Endothelial cell of umbilical vein (primary cell): ENCODE results near the gene PPP4R1. TPM values are rescaled to one million over a fixed set of nuclear protein-coding genes. Genes with fewer than 3 reads are reported as not detected.

Source experiments
- BruUV-seq: library from RNA; stranded (reverse); fragments of 400-500 nt; replicated peaks from 2 replicates; lab custom pipeline; 2021; lab: Mats Ljungman, UMichigan
- CTCF ChIA-PET: fragments of 300-600, 350-600 bp; sonication (Branson Sonifier 250); formaldehyde crosslinking; loops from one replicate; lab custom pipeline; 2021; ENCODE audit warnings: antibody characterized with exemption, inconsistent platforms; lab: Charles Lee
- POLR2A ChIA-PET: fragments of 300-600, 350-600 bp; sonication (Branson Sonifier 250); formaldehyde crosslinking; loops from one replicate; lab custom pipeline; 2021; ENCODE audit warnings: antibody characterized with exemption, inconsistent platforms; lab: Charles Lee
- DNase-seq: peaks from one replicate; pipeline ENCODE4 v3.0.0-alpha.2; 2011; ENCODE audit warnings: low read depth, low spot score
- FAIRE-seq: peaks from 2 replicates; lab custom pipeline; 2011; peaks lifted over from hg19 to GRCh38; lab: Jason Lieb, UNC
- H2AFZ ChIP-seq: 2 replicates; pipeline ENCODE4 v1.6.0; 2012; ENCODE audit warnings: low read depth, low read length, control low read depth, inconsistent platforms
- H3K27ac ChIP-seq: 2 replicates; pipeline ENCODE4 v1.5.1; 2011; ENCODE audit warnings: low read depth, mild to moderate bottlenecking, control low read depth, low read length, moderate library complexity; ENCODE audit not compliant: insufficient read depth
- H3K27me3 ChIP-seq, 2 experiments: 2 replicates each; pipeline versions ENCODE4 v1.6.0 to v1.6.1; 2011; ENCODE audit warnings: low read length in 2 of 2, mixed read lengths in 1 of 2; ENCODE audit not compliant: control insufficient read depth in 2 of 2, insufficient read depth in 2 of 2
- H3K36me3 ChIP-seq, 2 experiments: 2 replicates in 1 of 2; 3 replicates in 1 of 2; pipeline ENCODE4 v1.5.1; 2011; ENCODE audit warnings: low read length in 2 of 2, mild to moderate bottlenecking in 1 of 2, moderate library complexity in 1 of 2; ENCODE audit not compliant: control insufficient read depth in 2 of 2, insufficient read depth in 2 of 2; ENCODE audit errors: extremely low read depth in 1 of 2
- H3K4me1 ChIP-seq: 3 replicates; pipeline ENCODE4 v1.5.1; 2011; ENCODE audit warnings: mild to moderate bottlenecking, low read length; ENCODE audit not compliant: control insufficient read depth, insufficient read depth; ENCODE audit errors: extremely low read depth
- H3K4me2 ChIP-seq: 2 replicates; pipeline ENCODE4 v1.6.1; 2011; ENCODE audit warnings: low read length, control low read depth, mixed read lengths; ENCODE audit not compliant: insufficient read depth
- H3K4me3 ChIP-seq, 3 experiments: fragments of 200-600 bp in 1 of 3; sonication (generic), shearing (Covaris generic) in 1 of 3; replicated peaks in 1 of 3; 2 replicates each; pipeline ENCODE4 v1.5.1; 2011 to 2016; ENCODE audit warnings: control low read depth in 3 of 3, low read length in 3 of 3, mild to moderate bottlenecking in 2 of 3, inconsistent platforms in 1 of 3, low read depth in 1 of 3, moderate library complexity in 1 of 3; ENCODE audit not compliant: insufficient read depth in 1 of 3
- H3K79me2 ChIP-seq: 2 replicates; pipeline ENCODE4 v1.6.0; 2012; ENCODE audit warnings: low read length, inconsistent platforms; ENCODE audit not compliant: control insufficient read depth, insufficient read depth
- H3K9ac ChIP-seq: replicated peaks from 2 replicates; pipeline ENCODE3; 2011; ENCODE audit warnings: low read length, control low read depth; ENCODE audit not compliant: insufficient read depth; ENCODE audit errors: extremely low read depth
- H3K9me1 ChIP-seq: replicated peaks from 3 replicates; pipeline ENCODE4 v1.6.0; 2011; ENCODE audit warnings: mild to moderate bottlenecking, low read length; ENCODE audit not compliant: control insufficient read depth, insufficient read depth; ENCODE audit errors: extremely low read depth
- H3K9me3 ChIP-seq: replicated peaks from 2 replicates; pipeline ENCODE4 v1.5.1; 2012; ENCODE audit warnings: low read length, inconsistent platforms; ENCODE audit not compliant: control insufficient read depth, insufficient read depth
- H4K20me1 ChIP-seq: replicated peaks from 2 replicates; pipeline ENCODE3; 2011; ENCODE audit warnings: mild to moderate bottlenecking, low read length; ENCODE audit not compliant: control insufficient read depth, insufficient read depth; ENCODE audit errors: extremely low read depth
- CTCF ChIP-seq, 2 donors: IDR thresholded peaks; 1 replicate in 1 of 2; 2 replicates in 1 of 2; pipeline ENCODE4 v1.5.1; 2011; ENCODE audit warnings: low read length in 2 of 2, mild to moderate bottlenecking in 2 of 2, moderate library complexity in 2 of 2, control low read depth in 1 of 2, inconsistent platforms in 1 of 2, low read depth in 1 of 2; ENCODE audit not compliant: insufficient read depth in 1 of 2; ENCODE audit errors: extremely low read depth in 1 of 2
- EZH2 ChIP-seq: IDR thresholded peaks from 2 replicates; pipeline ENCODE4 v1.6.1; 2012; ENCODE audit warnings: borderline replicate concordance, low read depth, mild to moderate bottlenecking, moderate library complexity, low read length, inconsistent platforms; ENCODE audit not compliant: severe bottlenecking
- FOS ChIP-seq: IDR thresholded peaks from 2 replicates; pipeline ENCODE4 v1.6.1; 2011; ENCODE audit warnings: mild to moderate bottlenecking, low read length, moderate library complexity, borderline replicate concordance; ENCODE audit not compliant: insufficient read depth
- GATA2 ChIP-seq: IDR thresholded peaks from 2 replicates; pipeline ENCODE4 v1.7.0; 2011; ENCODE audit warnings: low read depth, mild to moderate bottlenecking, moderate library complexity, mixed read lengths, low read length; ENCODE audit not compliant: insufficient read length, insufficient read depth
- JUN ChIP-seq: IDR thresholded peaks from 2 replicates; pipeline ENCODE4 v1.6.1; 2011; ENCODE audit warnings: borderline replicate concordance, low read depth; ENCODE audit not compliant: insufficient read length, insufficient read depth
- MAX ChIP-seq: IDR thresholded peaks from 2 replicates; pipeline ENCODE4 v1.6.1; 2011; ENCODE audit not compliant: insufficient read depth, insufficient read length
- MYC ChIP-seq: IDR thresholded peaks from one replicate; pipeline ENCODE4 v1.6.1; 2011; ENCODE audit warnings: mild to moderate bottlenecking, low read depth, low read length
- POLR2A ChIP-seq: IDR thresholded peaks from 2 replicates; pipeline ENCODE4 v1.6.1; 2012; ENCODE audit warnings: low read depth, mild to moderate bottlenecking, control low read depth, low read length
- POLR2AphosphoS5 ChIP-seq: IDR thresholded peaks from 2 replicates; pipeline ENCODE4 v1.6.1; 2012; ENCODE audit warnings: low read depth, mild to moderate bottlenecking, control low read depth, low read length, moderate library complexity; ENCODE audit not compliant: insufficient read depth
- dilution Hi-C: fragments of 300-500 bp; cut with MboI; formaldehyde crosslinking; loops from one replicate; pipeline ENCODE4 v1.15.0; 2019; ENCODE audit warnings: low sequenced_read_pairs; ENCODE audit not compliant: extremely low pct_ligation_motif_present
- intact Hi-C: fragments of 100-400 bp; cut with micrococcal nuclease; formaldehyde crosslinking; loops from one replicate; pipeline ENCODE4 v1.10.0; 2022
- polyA plus RNA-seq, 4 experiments: library from polyadenylated mRNA; depleted of rRNA in 3 of 4; stranded (reverse) in 3 of 4; unstranded in 1 of 4; fragments of >200 nt; gene quantifications; 2 replicates each; pipeline versions ENCODE4 v1.2.1 to v1.2.3, GENCODE V29; 2011 to 2012; ENCODE audit warnings: missing spikeins in 1 of 4
- total RNA-seq: library from RNA; stranded (reverse); gene quantifications from 2 replicates; pipeline ENCODE4 v1.2.3, GENCODE V29; 2021

The PPP4R1 gene
- total and polyA plus RNA-seq, 2 donors (not counting 3 experiments of a cell fraction or from before 2014, with no cell fraction given), result 138 to 152 TPM

GRCh38 chr18:9613550-9614400 lies 584 bp downstream of the PPP4R1 start:
- Histone ChIP-seq H3K4me2 (peak overlapping the region; percentile 98), H3K9ac (peak overlapping the region; percentile 97), H3K79me2 (peaks cover 63% of the 10 kb centered on the region), H4K20me1 (peaks cover 7% of the 10 kb centered on the region), H3K4me1 (peaks cover 52% of the 10 kb centered on the region), H3K9me3 (no peaks in the 10 kb centered on the region), H3K36me3 (peaks cover 6 to 8% of the 10 kb centered on the region in 2 experiments), H3K27ac (peak overlapping the region; percentile 86), H2AFZ (peak overlapping the region; percentile 65), H3K4me3 (peak overlapping the region; percentile 93 to 99 (median 98)), H3K9me1 (no peaks in the 10 kb centered on the region), H3K27me3 (no peaks in the 10 kb centered on the region)
- intact Hi-C loops (loop anchor here (1.0 to 10.0 kb wide), 4 partner anchors 129 to 911 kb away; partner anchors contain the start of genes NAPG and VAPA), dilution Hi-C loops (no loop called here)
- peak; percentile 53 for DNase-seq
- CTCF ChIA-PET, result interaction anchor here (1.5 to 3.5 kb wide), 3 partner anchors 60 to 104 kb away, joined by 5 to 35 read pairs (median 11); partner anchors contain the start of gene RAB31
- BruUV-seq, result TSS peak; percentile 35
- TF ChIP-seq POLR2AphosphoS5, result peak; percentile 60
- no peak for TF ChIP-seq MAX
- no peak for FAIRE-seq
- POLR2A ChIA-PET, result no interaction called here

GRCh38 chr18:9612977-9613376 lies 1.4 kb downstream of the PPP4R1 start:
- Histone ChIP-seq H3K4me2 (peak overlapping the region; percentile 98), H3K4me3 (peak overlapping the region; percentile 93 to 99 (median 98)), H3K27me3 (no peaks in the 10 kb centered on the region), H3K9ac (peak overlapping the region; percentile 97), H3K79me2 (peaks cover 71% of the 10 kb centered on the region), H4K20me1 (peaks cover 12% of the 10 kb centered on the region), H3K36me3 (peaks cover 6 to 8% of the 10 kb centered on the region in 2 experiments), H3K27ac (peak overlapping the region; percentile 86), H3K4me1 (peaks cover 57% of the 10 kb centered on the region), H3K9me1 (no peaks in the 10 kb centered on the region), H2AFZ (no peak overlapping the region), H3K9me3 (no peaks in the 10 kb centered on the region)
- FAIRE-seq, result no peak
- peak; percentile 21 for DNase-seq
- POLR2A ChIA-PET, result no interaction called here
- dilution Hi-C loops (no loop called here), intact Hi-C loops (loop anchor here (1.0 to 10.0 kb wide), 7 partner anchors 38 to 912 kb away; partner anchors contain the start of genes NAPG and VAPA)
- CTCF ChIA-PET, result interaction anchor here (0.6 to 3.5 kb wide), 25 partner anchors 10 to 338 kb away, joined by 3 to 35 read pairs (median 4); partner anchors contain the start of gene RAB31
- no peak for TF ChIP-seq CTCF (IDR thresholded peaks at IDR 0.05; ENCODE audit: extremely low read depth in 1 of 2, insufficient read depth in 1 of 2, low read depth in 1 of 2, low read length in 2 of 2)
- no peak for TF ChIP-seq FOS
- no peak for TF ChIP-seq GATA2
- no peak for TF ChIP-seq EZH2
- TF ChIP-seq JUN, result no peak
- no peak for TF ChIP-seq MYC
- TF ChIP-seq POLR2A, result no peak
- TF ChIP-seq POLR2AphosphoS5, result no peak
- TF ChIP-seq MAX, result no peak
- BruUV-seq, result no TSS peak
